Caco-2 (cell line): ENCODE results near the gene GALK2. TPM values are rescaled to one million over a fixed set of nuclear protein-coding genes. Genes with fewer than 3 reads are reported as not detected.

Experiments used
- BruUV-seq: library from RNA; stranded (reverse); fragments of 400-500 nt; replicated peaks from 2 replicates; lab custom pipeline; 2021; lab: Mats Ljungman, UMichigan
- CTCF ChIA-PET: fragments of 300-600 bp; sonication (Branson Sonifier 250); formaldehyde crosslinking; loops from one replicate; lab custom pipeline; 2022; ENCODE audit warnings: antibody characterized with exemption; lab: Charles Lee
- POLR2A ChIA-PET: fragments of 300-600 bp; sonication (Branson Sonifier 250); formaldehyde crosslinking; loops from one replicate; lab custom pipeline; 2022; ENCODE audit warnings: antibody characterized with exemption; lab: Charles Lee
- DNase-seq, 2 experiments: peaks; one replicate each; pipeline versions ENCODE4 v3.0.0 to v3.0.0-alpha.2; 2020 to 2022
- H3K27me3 ChIP-seq: replicated peaks from 2 replicates; pipeline ENCODE4 v1.6.0; 2011; ENCODE audit warnings: low read length; ENCODE audit not compliant: control insufficient read depth, insufficient read depth
- H3K36me3 ChIP-seq: 2 replicates; pipeline ENCODE4 v1.5.1; 2011; ENCODE audit warnings: low read length; ENCODE audit not compliant: control insufficient read depth, insufficient read depth
- H3K4me1 ChIP-seq: fragments of 250-450 bp; sonication (Bioruptor Pico); 2 replicates; pipeline ENCODE4 v1.5.1; 2020; ENCODE audit warnings: mild to moderate bottlenecking
- H3K4me3 ChIP-seq: 2 replicates; pipeline ENCODE4 v1.5.1; 2011; ENCODE audit warnings: low read depth, mild to moderate bottlenecking, control low read depth, low read length
- H3K9me3 ChIP-seq: fragments of 250-450 bp; sonication (Bioruptor Pico); 2 replicates; pipeline ENCODE4 v1.5.1; 2020; ENCODE audit warnings: mild to moderate bottlenecking, moderate library complexity
- H3K27ac Mint-ChIP-seq: one replicate; pipeline ENCODE4 v1.8.0; 2022; ENCODE audit warnings: mixed read lengths; ENCODE audit not compliant: unreplicated experiment
- H3K27me3 Mint-ChIP-seq: one replicate; pipeline ENCODE4 v1.8.0; 2022; ENCODE audit warnings: mixed read lengths; ENCODE audit not compliant: insufficient read depth, unreplicated experiment
- H3K36me3 Mint-ChIP-seq: one replicate; pipeline ENCODE4 v1.8.0; 2022; ENCODE audit warnings: mild to moderate bottlenecking, mixed read lengths; ENCODE audit not compliant: insufficient read depth, unreplicated experiment
- H3K4me1 Mint-ChIP-seq: one replicate; pipeline ENCODE4 v1.8.0; 2022; ENCODE audit warnings: low read depth, mixed read lengths; ENCODE audit not compliant: unreplicated experiment
- H3K4me3 Mint-ChIP-seq: one replicate; pipeline ENCODE4 v1.8.0; 2022; ENCODE audit warnings: mild to moderate bottlenecking, moderate library complexity, mixed read lengths; ENCODE audit not compliant: unreplicated experiment
- H3K9me3 Mint-ChIP-seq: one replicate; pipeline ENCODE4 v1.8.0; 2022; ENCODE audit warnings: mixed read lengths; ENCODE audit not compliant: unreplicated experiment
- CTCF ChIP-seq, 2 experiments: fragments of 200-600 bp in 1 of 2; IDR thresholded peaks; 1 replicate in 1 of 2; 2 replicates in 1 of 2; pipeline versions ENCODE4 v1.5.1 to v1.8.0; 2011 to 2022; ENCODE audit warnings: antibody characterized with exemption in 1 of 2, control low read depth in 1 of 2, inconsistent platforms in 1 of 2, low read depth in 1 of 2, low read length in 1 of 2, mild to moderate bottlenecking in 1 of 2, moderate library complexity in 1 of 2; ENCODE audit not compliant: insufficient read depth in 1 of 2, severe bottlenecking in 1 of 2, unreplicated experiment in 1 of 2
- intact Hi-C: fragments of 100-400 bp; cut with micrococcal nuclease; formaldehyde crosslinking; loops from one replicate; pipeline ENCODE4 v1.10.0; 2022; ENCODE audit not compliant: unreplicated experiment
- total RNA-seq: library from RNA; stranded (reverse); gene quantifications from 2 replicates; pipeline ENCODE4 v1.2.3, GENCODE V29; 2022

The GALK2 gene
- total RNA-seq, 1 experiment from 2014 or later, result 25.5 TPM

GRCh38 chr15:49212897-49213296 lies 42.9 kb downstream of the GALK2 start:
- CTCF ChIA-PET, result no interaction called here
- no peak overlapping the region for H3K4me3 ChIP-seq

GRCh38 chr15:49215768-49216739 lies 46.0 kb downstream of the GALK2 start:
- H3K27ac Mint-ChIP-seq, result no peak overlapping the region
- peaks cover 8% of the 10 kb centered on the region for H3K9me3 Mint-ChIP-seq
- peaks cover 6% of the 10 kb centered on the region for H3K36me3 Mint-ChIP-seq
- Histone ChIP-seq H3K27me3 (no peaks in the 10 kb centered on the region), H3K36me3 (no peaks in the 10 kb centered on the region), H3K9me3 (no peaks in the 10 kb centered on the region), H3K4me3 (no peak overlapping the region), H3K4me1 (no peaks in the 10 kb centered on the region)
- no peak for TF ChIP-seq CTCF (IDR thresholded peaks at IDR 0.05; ENCODE audit: insufficient read depth in 1 of 2, low read depth in 1 of 2, low read length in 1 of 2, severe bottlenecking in 1 of 2, unreplicated experiment in 1 of 2)
- no peak overlapping the region for H3K4me3 Mint-ChIP-seq
- no peak for DNase-seq
- intact Hi-C loops, result no loop called here
- POLR2A ChIA-PET, result no interaction called here
- H3K27me3 Mint-ChIP-seq, result no peaks in the 10 kb centered on the region
- BruUV-seq, result no TSS peak
- H3K4me1 Mint-ChIP-seq, result peaks cover 17% of the 10 kb centered on the region
- CTCF ChIA-PET, result no interaction called here

More at GRCh38 chr15:49212897-49213296, 42.9 kb downstream of the GALK2 start:
- intact Hi-C loops, result no loop called here
- BruUV-seq, result no TSS peak
- H3K27ac Mint-ChIP-seq, result no peak overlapping the region
- Histone ChIP-seq H3K9me3 (peaks cover 1% of the 10 kb centered on the region; the same call in 1 of the 2 replicates), H3K4me1 (no peaks in the 10 kb centered on the region), H3K36me3 (no peaks in the 10 kb centered on the region), H3K27me3 (no peaks in the 10 kb centered on the region)
- no peak overlapping the region for H3K4me3 Mint-ChIP-seq
- H3K9me3 Mint-ChIP-seq, result peaks cover 40% of the 10 kb centered on the region
- POLR2A ChIA-PET, result no interaction called here
- TF ChIP-seq CTCF (IDR thresholded peaks at IDR 0.05; ENCODE audit: insufficient read depth in 1 of 2, low read depth in 1 of 2, low read length in 1 of 2, severe bottlenecking in 1 of 2, unreplicated experiment in 1 of 2), result no peak
- H3K36me3 Mint-ChIP-seq, result no peaks in the 10 kb centered on the region
- H3K27me3 Mint-ChIP-seq, result no peaks in the 10 kb centered on the region
- peaks cover 20% of the 10 kb centered on the region for H3K4me1 Mint-ChIP-seq
- no peak for DNase-seq

- peaks cover 6% of the 10 kb centered on the region for H3K36me3 Mint-ChIP-seq
- intact Hi-C loops, result loop anchor here (10.0 kb wide), 1 partner anchor 179 kb away; the partner anchor contains the start of gene SECISBP2L
- BruUV-seq, result no TSS peak
- H3K4me3 ChIP-seq, result no peak overlapping the region
- no peak overlapping the region for H3K27ac Mint-ChIP-seq
- no peaks in the 10 kb centered on the region for H3K27me3 Mint-ChIP-seq
- no peaks in the 10 kb centered on the region for H3K4me1 ChIP-seq
- H3K36me3 ChIP-seq, result no peaks in the 10 kb centered on the region
- no peak overlapping the region for H3K4me3 Mint-ChIP-seq
- ChIA-PET CTCF (no interaction called here), POLR2A (no interaction called here)
- no peaks in the 10 kb centered on the region for H3K9me3 ChIP-seq
- no peaks in the 10 kb centered on the region for H3K9me3 Mint-ChIP-seq
- no peaks in the 10 kb centered on the region for H3K27me3 ChIP-seq
- peaks cover 10% of the 10 kb centered on the region for H3K4me1 Mint-ChIP-seq
- DNase-seq, result no peak
- TF ChIP-seq CTCF (IDR thresholded peaks at IDR 0.05; ENCODE audit: insufficient read depth in 1 of 2, low read depth in 1 of 2, low read length in 1 of 2, severe bottlenecking in 1 of 2, unreplicated experiment in 1 of 2), result no peak
These were observed 53.7 kb downstream of the GALK2 start for GRCh38 chr15:49223536-49224274.
